GM21737 (cell line): ENCODE data around the gene UTP3.
"Not testable (repeated sequence)": the region's sequence is repeated elsewhere in the genome, so short reads cannot be mapped to it uniquely, and the experiment has no call there.

ENCODE experiments used
- ATAC-seq: cut with Tn5 transposase; IDR thresholded peaks from one replicate; pipeline ENCODE4 v1.9.1; 2021; ENCODE audit warnings: mild to moderate bottlenecking, moderate library complexity; ENCODE audit not compliant: unreplicated experiment

Gene UTP3

DNA sequence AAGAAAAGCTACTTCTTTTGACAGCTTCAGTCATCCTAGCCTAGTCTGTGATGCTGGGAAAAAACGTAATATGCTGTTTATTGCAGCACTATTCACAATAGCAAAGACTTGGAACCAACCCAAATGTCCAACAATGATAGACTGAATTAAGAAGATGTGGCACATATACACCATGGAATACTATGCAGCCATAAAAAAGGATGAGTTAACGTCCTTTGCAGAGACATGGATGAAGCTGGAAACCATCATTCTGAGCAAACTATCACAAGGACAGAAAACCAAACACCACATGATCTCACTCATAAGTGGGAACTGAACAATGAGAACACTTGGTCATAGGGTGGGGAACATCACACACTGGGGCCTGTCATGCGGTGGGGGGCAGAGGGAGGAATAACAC lies 6.2 kb upstream of the UTP3 start:
- ATAC-seq, result not testable (repeated sequence)

DNA sequence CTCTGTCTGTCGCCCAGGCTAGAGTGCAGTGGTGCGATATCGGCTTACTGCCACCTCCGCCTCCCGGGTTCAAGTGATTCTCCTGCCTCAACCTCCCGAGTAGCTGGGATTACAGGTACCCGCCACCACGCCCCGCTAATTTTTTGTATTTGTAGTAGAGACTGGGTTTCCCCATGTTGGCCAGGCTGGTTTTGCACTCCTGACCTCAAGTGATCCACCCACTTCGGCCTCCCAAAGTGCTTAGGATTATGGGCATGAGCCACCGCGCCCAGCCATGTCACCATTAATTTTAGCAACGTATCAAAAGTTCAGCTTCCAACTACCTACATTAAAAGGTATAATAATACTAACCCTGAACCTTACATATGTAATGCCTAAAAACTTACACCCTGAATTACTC lies 940 bp upstream of the UTP3 start:
- ATAC-seq, result no peak

DNA sequence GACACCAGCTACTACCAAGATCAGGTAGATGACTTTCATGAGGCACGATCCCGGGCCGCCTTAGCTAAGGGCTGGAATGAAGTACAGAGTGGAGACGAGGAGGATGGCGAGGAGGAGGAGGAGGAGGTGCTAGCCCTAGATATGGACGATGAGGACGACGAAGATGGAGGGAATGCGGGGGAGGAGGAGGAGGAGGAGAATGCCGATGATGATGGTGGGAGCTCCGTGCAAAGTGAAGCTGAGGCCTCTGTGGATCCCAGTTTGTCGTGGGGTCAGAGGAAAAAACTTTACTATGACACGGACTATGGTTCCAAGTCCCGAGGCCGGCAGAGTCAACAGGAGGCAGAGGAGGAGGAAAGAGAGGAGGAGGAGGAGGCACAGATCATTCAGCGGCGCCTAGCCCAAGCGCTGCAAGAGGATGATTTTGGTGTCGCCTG lies 481 bp downstream of the UTP3 start:
- no peak for ATAC-seq

DNA sequence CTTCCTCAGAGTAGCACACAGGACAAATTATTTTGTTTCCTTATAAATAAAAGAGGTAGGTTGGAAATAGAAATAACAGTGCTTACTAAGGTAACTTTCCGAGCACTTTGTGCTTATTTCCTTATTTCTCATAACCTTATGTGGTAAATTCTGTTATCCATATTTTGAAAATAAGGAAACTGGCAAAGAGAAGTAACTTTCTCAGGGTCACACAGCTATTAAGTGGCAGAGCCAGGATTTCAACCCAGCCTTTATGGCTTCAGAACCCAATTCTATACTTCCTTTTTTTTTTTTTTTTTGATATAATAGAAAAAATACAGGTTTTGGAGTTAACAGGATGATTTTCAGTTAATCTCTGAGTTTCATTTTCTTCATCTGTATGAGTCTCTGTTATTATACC lies 3.3 kb downstream of the UTP3 start:
- no peak for ATAC-seq

DNA sequence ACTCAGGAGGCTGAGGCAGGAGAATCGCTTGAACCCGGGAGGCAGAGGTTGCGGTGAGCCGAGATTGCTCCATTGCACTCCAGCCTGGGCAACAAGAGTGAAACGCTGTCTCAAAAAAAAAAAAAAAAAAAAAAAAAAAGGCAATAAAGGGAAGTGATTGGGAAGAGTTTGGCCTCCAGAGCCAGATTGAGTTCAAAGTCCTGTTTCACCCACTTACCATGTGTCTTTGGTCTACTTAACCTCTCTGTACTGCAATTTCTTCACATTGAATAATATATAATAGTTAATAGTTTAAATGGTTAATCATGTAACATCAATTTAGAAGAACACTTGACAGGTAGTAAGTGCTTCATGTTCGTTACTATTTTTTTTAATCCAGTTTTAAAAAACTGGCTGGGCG lies 6.3 kb downstream of the UTP3 start:
- ATAC-seq, result not testable (repeated sequence)

DNA sequence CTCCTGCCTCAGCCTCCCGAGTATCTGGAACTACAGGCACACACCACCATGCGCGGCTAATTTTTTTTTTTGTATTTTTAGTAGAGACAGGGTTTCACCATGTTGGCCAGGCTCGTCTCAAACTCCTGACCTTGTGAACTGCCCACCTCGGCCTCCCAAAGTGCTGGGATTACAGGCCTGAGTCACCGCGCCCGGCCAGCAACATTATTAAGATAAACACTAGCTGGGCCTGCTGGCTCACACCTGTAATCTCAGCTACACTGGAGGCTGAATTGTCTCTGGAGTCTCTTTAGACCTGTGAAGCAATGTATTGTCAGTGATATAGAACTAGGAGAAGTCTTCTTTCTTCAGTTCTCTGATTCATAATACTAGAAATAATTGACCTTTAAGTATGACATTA lies 10.1 kb downstream of the UTP3 start:
- ATAC-seq, result not testable (repeated sequence)

DNA sequence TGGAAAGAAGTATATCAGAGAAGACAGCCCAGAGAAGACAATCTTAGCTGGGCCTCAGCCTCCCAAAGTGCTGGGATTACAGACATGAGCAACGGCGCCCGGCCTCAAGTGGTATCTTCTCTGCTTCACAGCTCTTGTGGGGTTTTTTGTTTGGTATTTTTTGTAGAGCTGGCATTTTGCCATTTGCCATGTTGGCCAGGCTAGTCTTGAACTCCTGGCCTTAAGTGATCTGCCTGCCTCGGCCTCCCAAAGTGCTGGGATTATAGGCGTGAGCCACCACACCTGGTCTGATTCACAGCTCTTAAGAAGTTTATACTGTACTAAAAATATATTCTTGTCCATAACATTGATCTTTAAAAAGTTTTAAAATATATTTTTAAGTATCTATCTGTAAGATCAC lies 12.4 kb downstream of the UTP3 start:
- no peak for ATAC-seq

DNA sequence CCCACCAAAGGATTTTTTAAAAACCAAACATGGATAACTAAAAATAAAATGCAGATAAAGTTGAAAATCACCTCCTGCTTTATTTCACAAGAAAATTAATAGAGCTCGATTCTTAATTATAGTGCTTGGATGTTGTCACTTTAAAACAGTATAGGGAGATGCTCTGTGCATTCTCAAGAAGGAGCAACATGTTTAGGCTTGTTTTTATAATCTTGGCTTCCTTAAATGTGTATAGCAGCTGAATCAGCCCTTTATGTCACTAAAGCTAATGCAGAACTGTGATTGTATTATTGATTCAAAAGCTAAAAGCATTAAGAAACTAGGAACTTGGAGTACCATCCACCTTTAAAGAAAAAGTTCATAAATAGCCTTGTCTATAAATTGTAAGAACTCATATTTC lies 12.9 kb downstream of the UTP3 start:
- no peak for ATAC-seq

DNA sequence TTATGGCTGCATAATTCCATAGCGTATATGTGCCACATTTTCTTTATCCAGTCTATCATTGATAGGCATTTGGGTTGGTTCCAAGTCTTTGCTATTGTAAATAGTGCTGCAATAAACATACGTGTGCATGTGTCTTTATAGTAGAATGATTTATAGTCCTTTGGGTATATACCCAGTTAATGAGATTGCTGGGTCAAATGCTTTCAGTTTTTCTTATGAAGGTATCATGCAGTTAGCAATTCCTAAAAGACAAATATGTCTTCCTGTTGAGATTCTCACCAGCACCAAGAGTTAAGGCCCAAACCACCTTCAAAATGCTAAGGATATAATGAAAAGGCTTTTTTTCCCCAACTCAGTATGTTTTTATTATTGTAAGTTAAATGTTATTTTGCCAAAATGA lies 14.3 kb downstream of the UTP3 start:
- ATAC-seq, result not testable (repeated sequence)

DNA sequence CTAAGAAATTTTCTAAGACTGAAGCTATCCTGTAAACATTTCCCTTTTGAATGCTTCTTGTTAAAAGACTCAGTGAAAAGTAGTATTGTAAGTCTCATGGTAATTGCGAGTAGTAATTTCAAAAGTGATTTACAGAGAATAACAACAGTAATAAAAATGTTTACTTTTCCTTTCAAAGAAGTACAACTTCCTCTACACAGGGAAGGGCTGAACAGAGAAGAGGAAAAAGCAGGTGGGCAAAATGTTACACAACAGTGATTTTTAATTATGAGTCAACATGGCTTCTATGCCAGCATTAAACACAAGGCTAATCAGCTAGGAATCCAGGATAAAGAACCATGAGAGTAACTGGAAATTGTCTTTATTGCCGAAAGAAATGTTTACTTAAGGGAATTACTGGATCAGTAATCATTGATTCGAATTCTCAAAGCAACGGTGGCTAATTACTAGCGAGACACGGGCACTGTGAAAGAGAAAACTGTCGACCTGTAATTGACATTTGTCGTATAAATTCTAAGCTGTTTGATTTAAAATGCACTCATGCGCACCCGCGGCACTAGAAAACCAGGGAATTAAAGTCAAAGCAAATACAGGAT lies 15.4 kb downstream of the UTP3 start:
- ATAC-seq, result no peak

DNA sequence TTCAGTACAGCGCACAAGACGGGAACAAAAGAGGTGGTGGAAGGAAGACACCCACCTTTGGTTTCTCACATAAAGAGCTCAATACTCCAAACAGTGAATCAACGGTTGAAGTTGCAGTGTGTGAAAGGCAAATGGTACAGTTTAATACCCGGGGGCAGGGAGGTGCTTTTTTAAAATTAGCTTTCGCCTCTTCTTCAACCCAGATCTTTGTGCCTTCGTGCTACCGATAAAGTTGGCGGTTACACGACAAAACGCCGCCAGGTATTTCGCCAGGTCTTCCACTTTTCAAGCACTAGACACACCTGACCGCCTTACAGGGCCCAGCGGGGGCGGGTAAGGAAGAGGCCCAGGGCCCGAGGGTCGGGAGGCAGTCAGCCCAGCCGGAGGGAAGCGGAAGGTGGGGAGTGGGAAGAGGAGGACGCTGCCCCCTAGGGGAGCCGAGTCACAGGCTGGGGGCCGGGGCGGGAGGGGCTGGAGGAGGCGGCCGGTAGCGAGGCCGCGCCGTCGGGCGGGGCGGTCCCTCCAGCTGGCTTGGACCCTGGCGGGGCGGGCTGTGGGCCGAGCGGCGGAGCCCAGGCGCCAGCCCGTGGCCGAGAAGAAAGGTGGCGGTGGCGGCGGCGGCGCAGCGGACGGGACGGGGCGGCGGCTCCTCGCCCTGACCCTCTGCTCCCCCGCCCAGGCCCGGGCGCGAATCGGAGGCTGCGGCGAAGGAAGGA lies 16.0 kb downstream of the UTP3 start:
- ATAC-seq, result peak; percentile 64

DNA sequence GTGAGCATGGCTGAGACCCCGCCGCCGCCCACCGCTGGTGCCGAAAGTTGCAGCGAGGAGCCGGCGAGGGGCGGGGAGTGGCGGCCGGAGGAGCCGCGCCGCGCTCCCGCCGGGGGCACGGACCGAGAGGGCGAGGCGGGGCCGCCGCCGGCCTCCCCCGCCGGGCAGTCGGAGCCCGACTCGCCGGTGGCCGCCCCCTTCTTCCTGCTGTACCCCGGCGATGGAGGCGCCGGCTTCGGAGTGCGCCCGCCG lies 16.5 kb downstream of the UTP3 start:
- ATAC-seq, result no peak

DNA sequence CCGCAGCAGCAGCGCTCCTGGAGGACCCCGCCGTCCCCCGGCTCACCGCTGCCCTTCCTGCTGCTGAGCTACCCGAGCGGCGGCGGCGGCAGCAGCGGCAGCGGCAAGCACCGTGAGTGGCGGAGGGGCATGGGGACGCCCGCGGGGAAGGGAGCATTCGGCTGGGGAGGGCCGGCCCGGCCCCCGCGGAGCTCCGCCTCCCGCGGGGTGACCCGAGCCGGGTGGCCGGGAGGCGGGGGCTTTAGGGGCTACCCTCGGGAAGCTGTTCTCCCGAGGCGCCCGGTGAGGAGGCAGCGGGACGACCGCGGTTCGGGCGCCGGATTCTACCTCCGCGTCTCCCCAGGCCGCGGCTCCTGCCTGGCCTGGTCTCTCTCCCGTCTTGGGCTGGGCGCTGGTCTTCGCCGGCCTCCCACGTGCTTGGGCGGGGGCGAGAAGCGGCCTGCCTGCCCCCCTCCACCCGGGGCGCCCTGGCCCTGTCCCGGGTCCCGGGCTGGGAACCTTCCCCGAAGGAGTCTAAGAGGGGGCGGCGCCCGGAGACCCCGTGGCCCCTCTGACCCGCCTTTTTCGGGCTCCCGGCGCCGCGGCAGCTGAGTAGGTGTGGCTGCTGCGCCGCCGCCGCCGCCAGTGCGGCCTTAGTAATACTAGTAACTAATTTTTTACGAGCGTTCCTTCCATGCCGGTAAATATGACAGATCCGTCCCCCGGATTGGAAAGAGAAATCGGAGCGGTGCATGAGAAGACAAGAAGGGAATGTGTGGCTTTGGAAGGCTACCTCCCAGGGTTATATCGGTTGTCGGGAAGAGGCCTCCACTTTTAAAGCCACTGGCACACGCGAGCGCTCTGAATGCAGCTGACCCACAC lies 17.1 kb downstream of the UTP3 start:
- peak; percentile 60 for ATAC-seq

DNA sequence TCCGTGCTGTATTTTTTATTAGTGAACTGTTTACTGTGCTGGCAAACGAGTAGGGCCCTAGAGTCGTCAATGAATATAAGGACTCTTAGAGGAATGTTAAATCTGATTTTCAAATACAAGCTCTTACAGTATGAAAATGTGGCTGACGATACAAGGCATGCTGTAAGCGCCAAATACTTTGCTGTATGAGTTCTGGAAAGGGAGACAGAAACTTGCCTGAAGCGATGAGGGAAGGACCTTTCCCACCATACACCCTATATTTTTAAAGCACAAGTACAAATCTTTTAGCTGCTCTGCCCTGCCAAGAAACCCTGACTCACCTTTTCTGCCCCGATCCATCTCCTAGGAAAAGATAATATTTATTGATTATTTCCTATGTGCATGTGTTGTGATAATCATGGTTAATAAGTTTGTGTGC lies 17.7 kb downstream of the UTP3 start:
- ATAC-seq, result no peak

DNA sequence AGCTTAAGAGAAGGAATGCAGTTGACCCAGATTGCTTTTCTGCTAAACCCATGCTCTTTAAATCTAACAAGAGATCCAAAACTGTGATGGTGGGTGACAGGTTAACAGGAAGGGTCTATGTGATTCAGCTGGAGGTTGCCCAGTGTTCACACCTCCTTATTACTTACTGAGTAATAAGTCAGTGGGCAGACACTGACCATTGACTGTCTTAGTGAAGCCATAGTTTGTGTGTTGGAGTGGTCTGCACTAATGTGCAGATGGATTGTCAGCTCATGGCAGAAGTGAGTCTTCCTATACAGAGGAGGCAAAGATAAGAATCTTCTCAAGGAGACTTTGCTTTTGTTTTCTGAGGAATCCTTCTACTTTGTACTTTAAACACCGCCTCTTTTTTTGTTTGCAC lies 18.2 kb downstream of the UTP3 start:
- ATAC-seq, result no peak

DNA sequence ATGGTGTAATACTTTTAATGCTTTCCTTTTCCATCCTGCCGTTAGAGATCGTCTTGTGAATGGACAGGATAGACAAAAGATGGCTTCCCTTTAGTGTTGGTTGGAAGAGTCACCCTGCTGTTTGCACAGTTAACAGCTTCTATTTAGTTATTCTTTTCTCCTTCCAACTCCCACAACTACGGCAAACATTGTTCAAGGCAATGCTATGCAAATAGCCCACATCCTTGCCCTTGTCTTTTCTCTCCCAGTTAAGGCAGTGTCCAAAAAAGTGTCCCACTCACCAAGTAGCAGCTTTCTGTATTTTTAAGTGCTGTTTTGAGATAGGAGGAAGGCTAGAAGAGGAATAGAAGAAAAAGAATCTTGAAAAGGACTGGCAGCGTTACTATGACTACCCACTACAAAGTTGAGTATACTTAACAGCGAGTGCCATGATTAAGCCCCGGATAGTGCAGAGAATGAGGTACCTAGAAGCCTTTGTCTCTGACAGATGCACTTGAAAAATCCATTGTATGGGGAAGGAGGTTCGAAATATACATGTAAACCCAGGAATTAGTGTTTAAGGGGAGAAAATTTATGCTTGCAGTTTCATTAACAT lies 21.4 kb downstream of the UTP3 start:
- ATAC-seq, result no peak

DNA sequence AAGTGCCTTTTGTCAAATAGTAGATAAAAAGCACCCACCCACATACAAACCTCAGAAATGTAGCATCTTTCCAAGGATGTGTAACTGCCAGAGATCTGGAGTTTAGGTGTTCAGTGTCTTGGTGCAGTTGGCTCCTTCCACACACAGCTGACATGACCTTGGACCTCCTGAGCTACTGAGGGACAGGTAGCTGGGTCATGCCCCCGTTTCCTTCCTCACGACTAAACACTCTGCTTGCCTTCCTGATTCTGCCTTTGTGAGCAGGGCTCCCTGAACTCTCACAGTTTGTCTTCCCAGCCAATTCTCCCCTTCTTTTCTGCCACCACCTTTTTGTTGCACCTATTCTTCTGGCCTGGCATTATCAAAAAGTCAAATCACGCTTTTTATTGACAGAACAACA lies 23.3 kb downstream of the UTP3 start:
- no peak for ATAC-seq

DNA sequence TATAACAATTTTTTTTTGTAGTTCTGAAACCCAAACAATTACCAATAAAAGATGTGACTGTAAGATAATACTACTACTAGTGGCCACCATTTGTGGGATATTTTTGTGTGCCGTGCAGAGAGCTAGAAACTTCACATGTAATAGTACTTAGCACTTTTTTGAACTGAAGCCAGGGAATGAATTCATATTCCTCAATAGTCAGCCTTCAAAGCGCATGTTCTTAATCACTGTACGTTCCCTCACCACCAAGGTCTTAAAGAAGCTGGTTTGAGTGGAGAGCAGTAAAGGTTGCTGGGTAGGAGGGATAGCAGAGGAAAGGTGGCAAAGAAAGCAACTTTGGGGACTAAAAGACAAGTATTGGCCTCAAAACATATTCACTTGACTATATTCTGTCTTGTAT lies 23.8 kb downstream of the UTP3 start:
- ATAC-seq, result no peak

DNA sequence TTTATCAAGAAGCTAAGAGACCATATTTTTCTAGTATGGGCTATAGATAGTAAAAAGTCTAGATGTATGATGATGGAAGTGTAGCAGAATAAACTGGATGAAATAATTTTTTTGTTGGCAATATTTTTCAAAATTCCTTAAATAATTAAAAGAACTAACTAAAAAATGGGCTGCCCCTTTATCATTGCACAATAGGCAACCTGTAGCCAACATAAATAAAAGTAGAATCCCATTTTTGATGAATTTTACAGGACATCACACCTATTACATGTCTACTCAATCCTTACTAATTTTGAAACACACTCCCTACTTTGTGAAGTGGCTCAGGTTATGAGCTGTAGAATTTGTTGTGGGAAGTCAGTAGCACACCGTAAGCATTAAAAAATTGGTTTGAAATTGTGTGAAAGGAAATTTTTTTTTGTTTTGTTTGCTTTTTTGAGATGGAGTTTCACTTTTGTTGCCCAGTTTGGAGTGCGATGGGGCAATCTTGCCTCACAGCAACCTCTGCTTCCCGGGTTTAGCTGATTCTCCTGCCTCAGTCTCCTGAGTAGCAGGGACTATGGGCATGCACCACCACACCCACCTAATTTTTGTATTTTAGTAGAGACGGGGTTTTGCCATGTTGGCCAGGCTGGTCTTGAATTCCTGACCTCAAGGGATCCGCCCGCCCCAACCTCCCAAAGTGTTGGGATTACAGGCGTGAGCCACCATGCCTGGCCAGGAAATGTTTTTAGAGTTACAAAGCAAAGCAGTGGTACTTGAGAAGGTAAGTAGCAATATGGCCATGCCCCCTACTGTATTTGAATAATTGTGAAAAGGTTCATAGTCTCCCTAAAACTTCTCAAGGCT lies 24.5 kb downstream of the UTP3 start:
- no peak for ATAC-seq

DNA sequence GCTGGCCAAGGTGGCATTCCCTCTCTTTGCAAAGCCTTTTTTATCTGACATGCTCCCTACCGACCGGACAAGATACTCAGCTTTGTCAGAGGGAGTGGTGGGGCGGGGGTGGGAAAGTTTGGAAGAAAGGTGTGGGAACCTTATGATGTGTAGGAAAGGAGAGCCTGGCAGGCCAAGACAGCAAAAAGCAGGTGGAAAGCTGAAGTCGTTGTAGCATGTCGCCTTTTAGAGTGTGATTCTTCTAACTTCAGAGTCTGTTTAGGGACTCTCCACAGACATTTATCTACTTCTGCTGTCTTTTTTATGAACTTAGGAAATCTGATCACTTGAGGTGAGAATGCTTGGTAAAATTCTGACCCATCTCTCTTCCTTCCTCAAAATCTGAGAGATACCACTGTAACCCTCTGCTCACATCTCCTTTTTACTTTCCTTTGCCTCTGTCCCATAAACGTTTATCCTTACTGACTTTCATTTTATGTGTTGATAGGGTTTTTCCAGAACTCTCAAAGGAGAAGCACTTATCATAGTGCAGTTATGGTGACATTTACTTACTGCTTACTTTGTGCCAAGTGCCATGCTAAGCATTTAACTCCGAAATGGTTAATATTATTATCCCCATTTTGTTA lies 25.2 kb downstream of the UTP3 start:
- ATAC-seq, result peak; percentile 46
